Dendritic cell treated with granulocyte-macrophage colony-stimulating factor and Interleukin-4, amounts not matched to agents 40 ng/mL and 50 ng/mL, for 4 days (primary cell): ENCODE data around the gene DNAH8.

Source experiments
- H3K27ac Mint-ChIP-seq: one replicate; pipeline ENCODE4 v1.8.0; 2022; ENCODE audit warnings: mild to moderate bottlenecking, mixed read lengths
- H3K27me3 Mint-ChIP-seq: one replicate; pipeline ENCODE4 v1.8.0; 2022; ENCODE audit warnings: mild to moderate bottlenecking, mixed read lengths
- H3K36me3 Mint-ChIP-seq: one replicate; pipeline ENCODE4 v1.8.0; 2022; ENCODE audit warnings: low read depth, mixed read lengths
- H3K4me1 Mint-ChIP-seq: one replicate; pipeline ENCODE4 v1.8.0; 2022; ENCODE audit warnings: low read depth, mixed read lengths
- H3K4me3 Mint-ChIP-seq: one replicate; pipeline ENCODE4 v1.8.0; 2022; ENCODE audit warnings: mild to moderate bottlenecking, moderate library complexity, mixed read lengths
- H3K9me3 Mint-ChIP-seq: one replicate; pipeline ENCODE4 v1.8.0; 2022; ENCODE audit warnings: mixed read lengths
- intact Hi-C: fragments of 100-400 bp; cut with micrococcal nuclease; formaldehyde crosslinking; loops from one replicate; pipeline ENCODE4 v1.15.0; 2022

Gene DNAH8

GRCh38 chr6:38833320-38833719, 118.2 kb downstream of the DNAH8 start:
- Mint-ChIP-seq H3K36me3 (no peaks in the 10 kb centered on the region), H3K27me3 (peaks cover 6% of the 10 kb centered on the region), H3K4me3 (no peak overlapping the region), H3K4me1 (no peaks in the 10 kb centered on the region), H3K27ac (no peak overlapping the region), H3K9me3 (peaks cover 10% of the 10 kb centered on the region)
- intact Hi-C loops = no loop called here

- no peaks in the 10 kb centered on the region for H3K9me3 Mint-ChIP-seq
- H3K36me3 Mint-ChIP-seq = no peaks in the 10 kb centered on the region
- no peak overlapping the region for H3K4me3 Mint-ChIP-seq
Measured at GRCh38 chr6:38836585-38836984, 121.5 kb downstream of the DNAH8 start.

GRCh38 chr6:38837101-38837500, 122.0 kb downstream of the DNAH8 start:
- no peaks in the 10 kb centered on the region for H3K4me1 Mint-ChIP-seq
- intact Hi-C loops = no loop called here

More at GRCh38 chr6:38836585-38836984, 121.5 kb downstream of the DNAH8 start:
- Mint-ChIP-seq H3K27me3 (no peaks in the 10 kb centered on the region), H3K4me1 (no peaks in the 10 kb centered on the region), H3K27ac (no peak overlapping the region)
- intact Hi-C loops = no loop called here

GRCh38 chr6:38843798-38844197, 128.7 kb downstream of the DNAH8 start:
- Mint-ChIP-seq H3K4me3 (no peak overlapping the region), H3K27me3 (peaks cover 1% of the 10 kb centered on the region), H3K36me3 (no peaks in the 10 kb centered on the region)

More at GRCh38 chr6:38837101-38837500, 122.0 kb downstream of the DNAH8 start:
- no peak overlapping the region for H3K4me3 Mint-ChIP-seq
- H3K9me3 Mint-ChIP-seq = no peaks in the 10 kb centered on the region
- no peaks in the 10 kb centered on the region for H3K36me3 Mint-ChIP-seq
- no peak overlapping the region for H3K27ac Mint-ChIP-seq
- no peaks in the 10 kb centered on the region for H3K27me3 Mint-ChIP-seq

GRCh38 chr6:38845931-38846330, 130.8 kb downstream of the DNAH8 start:
- Mint-ChIP-seq H3K4me1 (no peaks in the 10 kb centered on the region), H3K9me3 (no peaks in the 10 kb centered on the region), H3K27me3 (peaks cover 5% of the 10 kb centered on the region), H3K4me3 (no peak overlapping the region), H3K36me3 (no peaks in the 10 kb centered on the region), H3K27ac (no peak overlapping the region)
- intact Hi-C loops = no loop called here

More at GRCh38 chr6:38843798-38844197, 128.7 kb downstream of the DNAH8 start:
- Mint-ChIP-seq H3K4me1 (no peaks in the 10 kb centered on the region), H3K27ac (no peak overlapping the region), H3K9me3 (no peaks in the 10 kb centered on the region)
- intact Hi-C loops = no loop called here

- Mint-ChIP-seq H3K36me3 (no peaks in the 10 kb centered on the region), H3K4me3 (no peak overlapping the region), H3K4me1 (no peaks in the 10 kb centered on the region), H3K27me3 (peaks cover 8% of the 10 kb centered on the region), H3K9me3 (no peaks in the 10 kb centered on the region), H3K27ac (no peak overlapping the region)
- intact Hi-C loops = no loop called here
Measured at GRCh38 chr6:38846361-38846760, 131.2 kb downstream of the DNAH8 start.

- H3K9me3 Mint-ChIP-seq = no peaks in the 10 kb centered on the region
- intact Hi-C loops = no loop called here
- no peaks in the 10 kb centered on the region for H3K36me3 Mint-ChIP-seq
- H3K4me3 Mint-ChIP-seq = no peak overlapping the region
- peaks cover 8% of the 10 kb centered on the region for H3K27me3 Mint-ChIP-seq
- no peaks in the 10 kb centered on the region for H3K4me1 Mint-ChIP-seq
- H3K27ac Mint-ChIP-seq = no peak overlapping the region
Measured at GRCh38 chr6:38846844-38847243, 131.7 kb downstream of the DNAH8 start.

- Mint-ChIP-seq H3K4me1 (no peaks in the 10 kb centered on the region), H3K27me3 (peaks cover 11% of the 10 kb centered on the region), H3K36me3 (no peaks in the 10 kb centered on the region), H3K27ac (no peak overlapping the region), H3K9me3 (no peaks in the 10 kb centered on the region), H3K4me3 (no peak overlapping the region)
- intact Hi-C loops = no loop called here
Measured at GRCh38 chr6:38847497-38847896, 132.4 kb downstream of the DNAH8 start.

GRCh38 chr6:38848760-38849159, 133.6 kb downstream of the DNAH8 start:
- Mint-ChIP-seq H3K36me3 (no peaks in the 10 kb centered on the region), H3K27me3 (peaks cover 11% of the 10 kb centered on the region), H3K9me3 (no peaks in the 10 kb centered on the region), H3K27ac (no peak overlapping the region), H3K4me3 (no peak overlapping the region), H3K4me1 (no peaks in the 10 kb centered on the region)
- intact Hi-C loops = no loop called here

GRCh38 chr6:38852215-38852614, 137.1 kb downstream of the DNAH8 start:
- Mint-ChIP-seq H3K4me3 (no peak overlapping the region), H3K4me1 (no peaks in the 10 kb centered on the region), H3K27ac (no peak overlapping the region), H3K9me3 (no peaks in the 10 kb centered on the region), H3K27me3 (peaks cover 10% of the 10 kb centered on the region), H3K36me3 (no peaks in the 10 kb centered on the region)
- intact Hi-C loops = no loop called here

GRCh38 chr6:38853236-38853635, 138.1 kb downstream of the DNAH8 start:
- Mint-ChIP-seq H3K27ac (no peak overlapping the region), H3K9me3 (no peaks in the 10 kb centered on the region), H3K36me3 (no peaks in the 10 kb centered on the region), H3K4me1 (no peaks in the 10 kb centered on the region), H3K4me3 (no peak overlapping the region), H3K27me3 (peaks cover 10% of the 10 kb centered on the region)
- intact Hi-C loops = no loop called here

GRCh38 chr6:38856492-38856891, 141.4 kb downstream of the DNAH8 start:
- no peak overlapping the region for H3K27ac Mint-ChIP-seq

GRCh38 chr6:38857815-38858214, 142.7 kb downstream of the DNAH8 start:
- Mint-ChIP-seq H3K4me1 (no peaks in the 10 kb centered on the region), H3K27me3 (peaks cover 4% of the 10 kb centered on the region), H3K9me3 (no peaks in the 10 kb centered on the region), H3K4me3 (no peak overlapping the region), H3K36me3 (no peaks in the 10 kb centered on the region), H3K27ac (no peak overlapping the region)
- intact Hi-C loops = no loop called here

More at GRCh38 chr6:38856492-38856891, 141.4 kb downstream of the DNAH8 start:
- no peaks in the 10 kb centered on the region for H3K9me3 Mint-ChIP-seq
- H3K4me1 Mint-ChIP-seq = no peaks in the 10 kb centered on the region
- no peak overlapping the region for H3K4me3 Mint-ChIP-seq
- no peaks in the 10 kb centered on the region for H3K36me3 Mint-ChIP-seq
- intact Hi-C loops = no loop called here
- peaks cover 7% of the 10 kb centered on the region for H3K27me3 Mint-ChIP-seq

- Mint-ChIP-seq H3K27ac (no peak overlapping the region), H3K4me1 (no peaks in the 10 kb centered on the region), H3K36me3 (no peaks in the 10 kb centered on the region), H3K4me3 (no peak overlapping the region), H3K27me3 (peaks cover 6% of the 10 kb centered on the region), H3K9me3 (no peaks in the 10 kb centered on the region)
- intact Hi-C loops = no loop called here
Measured at GRCh38 chr6:38860041-38860440, 144.9 kb downstream of the DNAH8 start.

GRCh38 chr6:38861926-38862401, 146.9 kb downstream of the DNAH8 start:
- Mint-ChIP-seq H3K27me3 (peaks cover 8% of the 10 kb centered on the region), H3K36me3 (no peaks in the 10 kb centered on the region), H3K4me1 (no peaks in the 10 kb centered on the region), H3K9me3 (no peaks in the 10 kb centered on the region), H3K27ac (no peak overlapping the region), H3K4me3 (no peak overlapping the region)
- intact Hi-C loops = no loop called here
